ENCODE results near the gene OXA1L.

Gene OXA1L

GRCh38 chr14:22769369-22769768 lies 2.9 kb downstream of the OXA1L start:
- no peak overlapping the region for H2BK120ac ChIP-seq (ENCODE audit: insufficient read depth, low read length, poor library complexity)
- no peak overlapping the region for H2BK5ac ChIP-seq (ENCODE audit: low read depth, low read length, poor library complexity)
- H3K79me1 ChIP-seq (ENCODE audit: low read length), result peaks cover 9% of the 10 kb centered on the region
- H2AK5ac ChIP-seq (ENCODE audit: low read length), result no peak overlapping the region
- H3K9me3 ChIP-seq (ENCODE audit: insufficient read depth, low read depth, low read length), result peaks cover 1% of the 10 kb centered on the region
- no peak overlapping the region for H3K14ac ChIP-seq (ENCODE audit: low read length)
- no peak overlapping the region for H4K91ac ChIP-seq (ENCODE audit: low read depth, low read length)
- H3K4me2 ChIP-seq (ENCODE audit: low read length), result no peak overlapping the region
- H3K79me2 ChIP-seq (ENCODE audit: control insufficient read depth, insufficient read depth, low read length, poor library complexity), result peaks cover 7% of the 10 kb centered on the region
- no peaks in the 10 kb centered on the region for H3K27me3 ChIP-seq (ENCODE audit: insufficient read depth, low read length)
- no peak overlapping the region for H3K18ac ChIP-seq (ENCODE audit: low read length)
- peaks cover 25 to 40% of the 10 kb centered on the region in 2 experiments for H3K36me3 ChIP-seq (ENCODE audit: control insufficient read depth in 1 of 2, insufficient read depth in 2 of 2, low read length in 2 of 2)
- peaks cover 3 to 4% of the 10 kb centered on the region in 2 experiments for H3K4me1 ChIP-seq (ENCODE audit: control insufficient read depth in 1 of 2, insufficient read depth in 2 of 2, low read length in 2 of 2)
- H3K4me3 ChIP-seq (ENCODE audit: low read depth, low read length), result no peak overlapping the region
- H3K27ac ChIP-seq (ENCODE audit: low read depth, low read length), result no peak overlapping the region
- no peak for DNase-seq
- no CpG with 5 or more reads among the region's 2 CpGs for WGBS (ENCODE audit: extremely low coverage, insufficient coverage, insufficient read length)
- no peak overlapping the region for H3K23ac ChIP-seq (ENCODE audit: low read length)
- H2AFZ ChIP-seq (ENCODE audit: insufficient read depth, low read length, poor library complexity), result no peak overlapping the region
- H3K9ac ChIP-seq (ENCODE audit: low read length), result no peak overlapping the region
- no peak overlapping the region for H4K8ac ChIP-seq (ENCODE audit: low read depth, low read length)
- no peak overlapping the region for H4K12ac ChIP-seq (ENCODE audit: low read depth, low read length)
- no peak overlapping the region for H2BK12ac ChIP-seq (ENCODE audit: low read length)
- H3K4ac ChIP-seq (ENCODE audit: low read depth, low read length), result no peak overlapping the region

GRCh38 chr14:22770481-22771187 lies 4.1 kb downstream of the OXA1L start:
- no peak overlapping the region for H4K8ac ChIP-seq (ENCODE audit: low read depth, low read length)
- WGBS (ENCODE audit: extremely low coverage, insufficient coverage, insufficient read length), result no CpG with 5 or more reads among the region's 8 CpGs
- peaks cover 3 to 4% of the 10 kb centered on the region in 2 experiments for H3K4me1 ChIP-seq (ENCODE audit: control insufficient read depth in 1 of 2, insufficient read depth in 2 of 2, low read length in 2 of 2)
- H2BK120ac ChIP-seq (ENCODE audit: insufficient read depth, low read length, poor library complexity), result no peak overlapping the region
- H4K91ac ChIP-seq (ENCODE audit: low read depth, low read length), result no peak overlapping the region
- H3K79me2 ChIP-seq (ENCODE audit: control insufficient read depth, insufficient read depth, low read length, poor library complexity), result peaks cover 7% of the 10 kb centered on the region
- H3K4ac ChIP-seq (ENCODE audit: low read depth, low read length), result no peak overlapping the region
- no peak overlapping the region for H2BK12ac ChIP-seq (ENCODE audit: low read length)
- no peaks in the 10 kb centered on the region for H3K27me3 ChIP-seq (ENCODE audit: insufficient read depth, low read length)
- peaks cover 27 to 46% of the 10 kb centered on the region in 2 experiments for H3K36me3 ChIP-seq (ENCODE audit: control insufficient read depth in 1 of 2, insufficient read depth in 2 of 2, low read length in 2 of 2)
- H3K14ac ChIP-seq (ENCODE audit: low read length), result no peak overlapping the region
- no peak overlapping the region for H3K27ac ChIP-seq (ENCODE audit: low read depth, low read length)
- peaks cover 1% of the 10 kb centered on the region for H3K9me3 ChIP-seq (ENCODE audit: insufficient read depth, low read depth, low read length)
- H2BK5ac ChIP-seq (ENCODE audit: low read depth, low read length, poor library complexity), result no peak overlapping the region
- no peak overlapping the region for H2AK5ac ChIP-seq (ENCODE audit: low read length)
- H3K23ac ChIP-seq (ENCODE audit: low read length), result no peak overlapping the region
- H4K12ac ChIP-seq (ENCODE audit: low read depth, low read length), result no peak overlapping the region
- DNase-seq, result no peak
- no peak overlapping the region for H3K4me3 ChIP-seq (ENCODE audit: low read depth, low read length)
- no peak overlapping the region for H3K4me2 ChIP-seq (ENCODE audit: low read length)
- H2AFZ ChIP-seq (ENCODE audit: insufficient read depth, low read length, poor library complexity), result no peak overlapping the region
- no peak overlapping the region for H3K18ac ChIP-seq (ENCODE audit: low read length)
- H3K9ac ChIP-seq (ENCODE audit: low read length), result no peak overlapping the region
- H3K79me1 ChIP-seq (ENCODE audit: low read length), result peaks cover 9% of the 10 kb centered on the region

DNA sequence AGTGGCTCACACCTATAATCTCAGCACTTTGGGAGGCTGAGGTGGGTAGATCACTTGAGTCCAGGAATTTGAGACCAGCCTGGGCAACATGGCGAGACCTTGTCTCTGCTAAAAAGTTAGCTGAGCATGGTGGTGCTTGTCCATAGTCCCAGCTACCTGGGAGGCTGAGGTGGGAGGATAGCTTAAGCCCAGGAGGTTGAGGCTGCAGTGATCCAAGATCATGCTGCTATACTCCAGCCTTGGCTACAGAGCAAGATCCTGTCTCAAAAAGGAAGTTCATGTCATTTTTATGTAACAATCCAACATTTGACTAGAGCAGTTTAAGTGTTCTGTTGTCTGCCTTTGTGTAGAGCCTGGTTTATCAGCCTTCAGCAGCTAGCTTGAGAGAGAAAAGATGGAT lies 6.2 kb downstream of the OXA1L start:
- H4K12ac ChIP-seq (ENCODE audit: low read depth, low read length), result no peak overlapping the region
- H3K23ac ChIP-seq (ENCODE audit: low read length), result no peak overlapping the region
- H3K27ac ChIP-seq (ENCODE audit: low read depth, low read length), result no peak overlapping the region
- peaks cover 0 to 2% of the 10 kb centered on the region in 2 experiments for H3K4me1 ChIP-seq (ENCODE audit: control insufficient read depth in 1 of 2, insufficient read depth in 2 of 2, low read length in 2 of 2)
- no peak overlapping the region for H2BK120ac ChIP-seq (ENCODE audit: insufficient read depth, low read length, poor library complexity)
- H3K14ac ChIP-seq (ENCODE audit: low read length), result no peak overlapping the region
- H3K27me3 ChIP-seq (ENCODE audit: insufficient read depth, low read length), result no peaks in the 10 kb centered on the region
- H2AK5ac ChIP-seq (ENCODE audit: low read length), result no peak overlapping the region
- H4K8ac ChIP-seq (ENCODE audit: low read depth, low read length), result no peak overlapping the region
- WGBS (ENCODE audit: extremely low coverage, insufficient coverage, insufficient read length), result no CpG with 5 or more reads among the region's 1 CpG
- H2BK5ac ChIP-seq (ENCODE audit: low read depth, low read length, poor library complexity), result no peak overlapping the region
- DNase-seq, result no peak
- peaks cover 27 to 47% of the 10 kb centered on the region in 2 experiments for H3K36me3 ChIP-seq (ENCODE audit: control insufficient read depth in 1 of 2, insufficient read depth in 2 of 2, low read length in 2 of 2)
- H2BK12ac ChIP-seq (ENCODE audit: low read length), result no peak overlapping the region
- no peaks in the 10 kb centered on the region for H3K79me2 ChIP-seq (ENCODE audit: control insufficient read depth, insufficient read depth, low read length, poor library complexity)
- no peak overlapping the region for H3K4ac ChIP-seq (ENCODE audit: low read depth, low read length)
- no peaks in the 10 kb centered on the region for H3K79me1 ChIP-seq (ENCODE audit: low read length)
- H3K4me3 ChIP-seq (ENCODE audit: low read depth, low read length), result no peak overlapping the region
- no peak overlapping the region for H2AFZ ChIP-seq (ENCODE audit: insufficient read depth, low read length, poor library complexity)
- H3K9ac ChIP-seq (ENCODE audit: low read length), result no peak overlapping the region
- H3K9me3 ChIP-seq (ENCODE audit: insufficient read depth, low read depth, low read length), result peaks cover 1% of the 10 kb centered on the region
- H3K18ac ChIP-seq (ENCODE audit: low read length), result no peak overlapping the region
- no peak overlapping the region for H3K4me2 ChIP-seq (ENCODE audit: low read length)
- H4K91ac ChIP-seq (ENCODE audit: low read depth, low read length), result no peak overlapping the region

GRCh38 chr14:22773162-22774010 lies 6.9 kb downstream of the OXA1L start:
- no peak for DNase-seq
- no peak overlapping the region for H2AK5ac ChIP-seq (ENCODE audit: low read length)
- H3K27ac ChIP-seq (ENCODE audit: low read depth, low read length), result no peak overlapping the region
- no peak overlapping the region for H2AFZ ChIP-seq (ENCODE audit: insufficient read depth, low read length, poor library complexity)
- peaks cover 1% of the 10 kb centered on the region for H3K9me3 ChIP-seq (ENCODE audit: insufficient read depth, low read depth, low read length)
- H3K4me1 ChIP-seq (ENCODE audit: control insufficient read depth in 1 of 2, insufficient read depth in 2 of 2, low read length in 2 of 2), result no peaks in the 10 kb centered on the region
- no peak overlapping the region for H3K18ac ChIP-seq (ENCODE audit: low read length)
- no peak overlapping the region for H4K8ac ChIP-seq (ENCODE audit: low read depth, low read length)
- no peak overlapping the region for H2BK120ac ChIP-seq (ENCODE audit: insufficient read depth, low read length, poor library complexity)
- no peak overlapping the region for H3K4me2 ChIP-seq (ENCODE audit: low read length)
- no peak overlapping the region for H3K23ac ChIP-seq (ENCODE audit: low read length)
- H2BK12ac ChIP-seq (ENCODE audit: low read length), result no peak overlapping the region
- H2BK5ac ChIP-seq (ENCODE audit: low read depth, low read length, poor library complexity), result no peak overlapping the region
- H4K91ac ChIP-seq (ENCODE audit: low read depth, low read length), result no peak overlapping the region
- no peak overlapping the region for H3K9ac ChIP-seq (ENCODE audit: low read length)
- H3K4ac ChIP-seq (ENCODE audit: low read depth, low read length), result no peak overlapping the region
- H3K27me3 ChIP-seq (ENCODE audit: insufficient read depth, low read length), result no peaks in the 10 kb centered on the region
- no peak overlapping the region for H3K4me3 ChIP-seq (ENCODE audit: low read depth, low read length)
- no peak overlapping the region for H3K14ac ChIP-seq (ENCODE audit: low read length)
- H3K79me1 ChIP-seq (ENCODE audit: low read length), result no peaks in the 10 kb centered on the region
- H4K12ac ChIP-seq (ENCODE audit: low read depth, low read length), result no peak overlapping the region
- WGBS (ENCODE audit: extremely low coverage, insufficient coverage, insufficient read length), result no CpG with 5 or more reads among the region's 8 CpGs
- no peaks in the 10 kb centered on the region for H3K79me2 ChIP-seq (ENCODE audit: control insufficient read depth, insufficient read depth, low read length, poor library complexity)
- H3K36me3 ChIP-seq (ENCODE audit: control insufficient read depth in 1 of 2, insufficient read depth in 2 of 2, low read length in 2 of 2), result peaks cover 25 to 42% of the 10 kb centered on the region in 2 experiments

Data from trophoblast cell (in vitro differentiated cells and primary cell).